Common myeloid progenitor, CD34-positive (primary cell): ENCODE data around the gene CDC42EP5. TPM values are rescaled to one million over a fixed set of nuclear protein-coding genes. Genes with fewer than 3 reads are reported as not detected.

Experiments
- CTCF ChIA-PET: fragments of 350-600 bp; sonication (Branson Sonifier 250); formaldehyde crosslinking; loops from one replicate; lab custom pipeline; 2021; ENCODE audit warnings: antibody characterized with exemption; lab: Charles Lee
- POLR2A ChIA-PET: fragments of 350-600 bp; sonication (Branson Sonifier 250); formaldehyde crosslinking; loops from one replicate; lab custom pipeline; 2021; ENCODE audit warnings: antibody characterized with exemption; lab: Charles Lee
- DNase-seq, 3 donors: peaks; one replicate each; pipeline versions ENCODE4 v3.0.0 to v3.0.0-alpha.2; 2013
- H3K27ac ChIP-seq, 2 experiments: 1 replicate in 1 of 2; 2 replicates in 1 of 2; pipeline ENCODE4 v1.7.0; 2013; ENCODE audit warnings: inconsistent platforms in 2 of 2, low read length in 2 of 2, mild to moderate bottlenecking in 2 of 2, low read depth in 1 of 2, moderate library complexity in 1 of 2; ENCODE audit not compliant: severe bottlenecking in 2 of 2, insufficient read depth in 1 of 2, poor library complexity in 1 of 2
- H3K27me3 ChIP-seq, 5 experiments: replicated peaks in 2 of 5; 1 replicate in 3 of 5; 2 replicates in 2 of 5; pipeline versions ENCODE4 v1.6.1 to v1.7.0; 2013; ENCODE audit warnings: low read length in 4 of 5, mild to moderate bottlenecking in 2 of 5, moderate library complexity in 2 of 5, inconsistent platforms in 1 of 5; ENCODE audit not compliant: insufficient read depth in 5 of 5, control insufficient read depth in 4 of 5
- H3K36me3 ChIP-seq, 4 experiments: 1 replicate in 2 of 4; 2 replicates in 2 of 4; pipeline versions ENCODE4 v1.6.1 to v1.7.0; 2013; ENCODE audit warnings: low read length in 3 of 4, control low read depth in 1 of 4, mild to moderate bottlenecking in 1 of 4; ENCODE audit not compliant: control insufficient read depth in 4 of 4, insufficient read depth in 4 of 4
- H3K4me1 ChIP-seq, 4 experiments: 1 replicate in 3 of 4; 2 replicates in 1 of 4; pipeline versions ENCODE4 v1.6.1 to v1.7.1; 2013; ENCODE audit warnings: low read length in 3 of 4, mild to moderate bottlenecking in 3 of 4, control low read depth in 1 of 4, inconsistent platforms in 1 of 4, moderate library complexity in 1 of 4; ENCODE audit not compliant: control insufficient read depth in 4 of 4, insufficient read depth in 4 of 4; ENCODE audit errors: control extremely low read depth in 1 of 4
- H3K4me3 ChIP-seq, 7 experiments: 1 replicate in 4 of 7; 2 replicates in 3 of 7; pipeline versions ENCODE4 v1.5.1 to v1.7.0; 2013; ENCODE audit warnings: mild to moderate bottlenecking in 7 of 7, low read length in 6 of 7, moderate library complexity in 6 of 7, inconsistent platforms in 2 of 7, low read depth in 2 of 7, control low read depth in 1 of 7; ENCODE audit not compliant: insufficient read depth in 4 of 7, control insufficient read depth in 1 of 7; ENCODE audit errors: extremely low read depth in 1 of 7
- H3K9me3 ChIP-seq, 5 experiments: 1 replicate in 4 of 5; 2 replicates in 1 of 5; pipeline versions ENCODE4 v1.6.1 to v1.7.1; 2013; ENCODE audit warnings: low read length in 4 of 5, mild to moderate bottlenecking in 2 of 5, inconsistent platforms in 1 of 5, low read depth in 1 of 5, moderate library complexity in 1 of 5; ENCODE audit not compliant: control insufficient read depth in 4 of 5, insufficient read depth in 2 of 5; ENCODE audit errors: control extremely low read depth in 1 of 5
- WGBS: methylation state at CpG from one replicate; pipeline ENCODE4 v1.1.5; 2013; ENCODE audit not compliant: insufficient coverage; 5-methylcytosine and 5-hydroxymethylcytosine counted together
- polyA plus RNA-seq: library from polyadenylated mRNA; unstranded; fragments of 120-200 nt; gene quantifications from one replicate; pipeline ENCODE4 v1.2.1, GENCODE V29; 2013

Gene CDC42EP5, protein sequence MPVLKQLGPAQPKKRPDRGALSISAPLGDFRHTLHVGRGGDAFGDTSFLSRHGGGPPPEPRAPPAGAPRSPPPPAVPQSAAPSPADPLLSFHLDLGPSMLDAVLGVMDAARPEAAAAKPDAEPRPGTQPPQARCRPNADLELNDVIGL
- polyA plus RNA-seq: 0.22 TPM

DNA sequence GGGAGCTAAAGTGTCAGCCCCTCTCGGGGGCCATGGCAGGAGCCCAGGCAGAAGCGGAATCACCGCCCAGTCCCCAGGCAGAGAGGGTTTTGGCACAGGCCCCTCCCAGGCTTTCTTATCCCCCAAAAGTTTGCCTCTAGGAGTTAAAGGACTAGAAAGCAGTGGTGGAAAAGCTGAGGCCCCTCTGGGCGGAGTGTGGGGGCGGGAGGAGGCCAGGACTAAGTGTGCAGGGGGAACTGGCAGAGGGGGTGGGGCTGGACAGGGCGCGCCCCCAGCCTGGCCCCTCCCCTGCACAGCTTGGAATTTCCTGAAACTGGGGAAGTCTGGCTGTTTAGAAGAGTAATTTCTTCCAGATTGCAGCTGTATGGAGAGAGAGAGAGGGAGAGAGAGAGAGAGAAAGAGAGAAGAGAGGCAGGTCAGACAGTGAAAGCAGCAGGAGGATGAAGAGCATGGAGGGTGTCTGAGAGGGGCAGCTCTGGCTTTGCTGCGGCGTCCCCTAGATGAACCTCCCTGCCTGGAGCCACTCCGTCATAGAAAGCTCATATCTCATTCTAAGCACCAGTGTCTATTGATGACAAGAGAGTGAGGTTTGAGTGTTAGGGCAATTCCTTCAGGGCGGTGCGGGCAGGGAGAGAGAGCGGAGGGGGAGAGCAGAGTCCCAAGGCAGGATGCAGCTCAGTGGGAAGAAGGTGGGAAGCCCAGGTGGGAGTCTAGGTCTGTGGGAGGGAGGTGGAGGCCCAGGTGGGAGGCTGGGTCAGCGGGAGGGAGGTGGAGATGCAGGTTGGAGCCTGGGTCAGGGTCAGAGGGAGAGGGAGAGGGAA, at the start of gene CDC42EP5:
Gene CDC42EP5, minus strand, starts transcription at position 226 of the 821 bp plus-strand sequence. CDS start 7,749 bp downstream, outside the sequence.
- WGBS: 16% methylated on average over 12 of the region's 14 CpGs
- DNase-seq: peak in 2 of 3 donors; percentile 45 to 64
- ChIA-PET POLR2A (interaction anchor here (0.6 kb wide), 1 partner anchor 1075 kb away, joined by 3 read pairs; no protein-coding TSS in a partner anchor), CTCF (interaction anchor here (0.8 to 1.3 kb wide), 2 partner anchors 157 to 201 kb away, joined by 4 read pairs; partner anchors contain the start of gene LILRB1)
- Histone ChIP-seq H3K27me3 (peaks cover 5 to 32% (median 9%) of the 10 kb centered on the region in 5 experiments), H3K4me1 (peaks cover 6 to 22% (median 18%) of the 10 kb centered on the region in 4 experiments), H3K36me3 (no peaks in the 10 kb centered on the region), H3K9me3 (no peaks in the 10 kb centered on the region), H3K4me3 (peak within 1 kb of the TSS in 4 of 7 experiments; percentile 15 to 48 (median 34)), H3K27ac (no peak within 1 kb of the TSS)

DNA sequence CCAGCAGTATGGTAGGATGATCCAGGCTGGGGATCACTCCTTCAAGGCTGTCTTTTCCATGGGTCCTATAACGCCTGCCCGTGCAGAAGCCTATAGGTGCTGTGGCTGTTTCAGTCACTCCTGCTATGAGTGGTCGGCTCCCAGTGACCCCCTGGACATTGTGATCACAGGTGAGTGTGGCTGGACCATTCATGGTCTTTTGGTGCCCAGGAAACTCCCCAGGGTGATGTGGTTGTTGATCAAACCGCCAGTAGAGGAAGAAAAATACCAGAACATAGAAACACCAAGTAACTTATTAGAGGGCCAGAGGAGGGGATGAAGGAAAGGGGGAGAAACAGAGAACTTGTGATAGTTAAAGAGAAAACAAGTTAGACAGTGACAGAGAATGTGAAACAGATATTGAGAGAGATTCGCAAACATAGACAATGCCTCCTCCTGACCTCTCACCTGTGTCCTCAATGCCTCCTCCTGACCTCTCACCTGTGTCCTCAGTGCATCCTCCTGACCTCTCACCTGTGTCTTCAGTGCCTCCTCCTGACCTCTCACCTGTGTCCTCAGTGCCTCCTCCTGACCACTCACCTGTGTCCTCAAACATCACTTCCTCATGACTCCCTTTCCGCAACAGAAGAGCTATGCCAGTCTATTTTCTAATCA, 48.9 kb upstream of the CDC42EP5 start:
- Histone ChIP-seq H3K9me3 (no peaks in the 10 kb centered on the region), H3K4me1 (peaks cover 22 to 60% (median 46%) of the 10 kb centered on the region in 4 experiments), H3K27me3 (no peaks in the 10 kb centered on the region), H3K4me3 (peak overlapping the region in 4 of 7 experiments; percentile 42 to 57 (median 49)), H3K27ac (no peak overlapping the region), H3K36me3 (no peaks in the 10 kb centered on the region)
- ChIA-PET POLR2A (no interaction called here), CTCF (no interaction called here)
- no peak for DNase-seq
- 83% methylated on average over 5 of the region's 6 CpGs for WGBS

DNA sequence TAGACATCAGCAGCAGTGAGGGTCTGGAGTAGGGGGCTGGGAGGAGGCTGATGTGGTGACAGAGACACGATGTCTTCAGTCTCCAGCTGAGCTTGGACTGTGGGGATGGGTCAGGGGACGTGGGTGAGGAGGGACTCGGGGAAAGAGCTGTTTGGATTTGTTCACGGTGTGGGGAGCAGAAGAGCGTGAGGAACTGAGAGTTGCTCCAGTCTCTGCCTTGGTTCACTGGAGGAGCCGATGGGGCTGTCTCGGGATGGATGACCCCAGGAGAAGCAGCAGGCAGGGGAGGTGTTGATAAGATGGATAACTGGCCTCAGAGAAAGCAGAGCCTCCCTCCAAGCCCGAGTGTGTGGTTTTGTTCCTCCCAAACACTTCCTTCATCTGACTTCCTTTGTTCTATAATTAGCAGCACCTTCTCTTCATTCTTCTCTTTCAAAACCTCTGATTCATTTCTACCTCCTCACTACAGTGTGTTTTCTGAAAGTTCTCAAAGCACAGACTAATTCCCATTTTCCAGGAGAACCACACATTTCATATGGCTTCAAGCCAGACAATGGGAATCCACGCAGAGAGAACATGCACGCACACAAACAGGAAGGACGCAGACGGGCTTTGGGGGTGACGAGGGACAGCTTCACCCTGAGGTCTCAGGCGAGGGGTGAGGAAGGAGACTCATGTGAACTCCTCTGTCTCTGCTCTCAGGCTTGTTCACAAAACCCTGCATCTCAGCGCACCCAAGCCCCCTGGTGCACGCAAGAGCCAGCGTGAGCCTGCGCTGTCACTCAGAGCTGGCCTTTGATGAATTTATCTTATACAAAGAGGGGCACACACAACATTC, 48.1 kb upstream of the CDC42EP5 start:
- H3K4me3 ChIP-seq: peak overlapping the region in 6 of 7 experiments; percentile 24 to 57 (median 43)
- CTCF ChIA-PET: no interaction called here
- peaks cover 22 to 60% (median 46%) of the 10 kb centered on the region in 4 experiments for H3K4me1 ChIP-seq
- 26% methylated on average over 12 of the region's 18 CpGs for WGBS
- H3K27me3 ChIP-seq: no peaks in the 10 kb centered on the region
- DNase-seq: peak; percentile 19 to 45 (median 42)
- H3K36me3 ChIP-seq: no peaks in the 10 kb centered on the region
- POLR2A ChIA-PET: interaction anchor here (0.6 kb wide), 1 partner anchor 168 kb away, joined by 3 read pairs; no protein-coding TSS in a partner anchor
- H3K9me3 ChIP-seq: no peaks in the 10 kb centered on the region
- no peak overlapping the region for H3K27ac ChIP-seq

DNA sequence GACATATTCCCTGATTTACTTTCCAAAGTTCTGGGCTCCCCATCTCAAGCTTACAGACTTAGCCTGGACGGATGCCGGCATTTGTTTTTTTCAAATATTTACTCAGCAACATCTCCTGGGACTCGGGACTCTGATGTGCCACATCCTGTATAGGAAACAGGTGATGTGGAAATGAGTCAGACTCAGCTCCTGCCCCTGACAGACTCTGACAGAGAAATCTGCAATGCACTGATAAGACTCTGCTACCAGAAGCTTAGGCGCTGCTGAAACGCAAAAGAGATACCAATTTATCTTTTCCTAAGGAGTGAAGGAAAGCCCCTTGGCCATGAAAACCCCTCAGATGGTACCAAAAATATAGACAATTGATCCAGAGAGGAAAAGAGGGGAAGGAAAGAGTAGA, 45.7 kb upstream of the CDC42EP5 start:
- ChIA-PET POLR2A (no interaction called here), CTCF (interaction anchor here (1.4 kb wide), 1 partner anchor 114 kb away, joined by 3 read pairs; no protein-coding TSS in a partner anchor)
- peak; percentile 91 to 98 (median 96) for DNase-seq
- Histone ChIP-seq H3K9me3 (no peaks in the 10 kb centered on the region), H3K4me3 (peak overlapping the region in 2 of 7 experiments; percentile 19 to 43), H3K27me3 (peaks cover 0 to 5% (median 0%) of the 10 kb centered on the region in 5 experiments), H3K36me3 (no peaks in the 10 kb centered on the region), H3K27ac (peak overlapping the region in 1 of 2 experiments; percentile 16), H3K4me1 (peaks cover 22 to 59% (median 46%) of the 10 kb centered on the region in 4 experiments)
- WGBS: 0% methylated on average over 3 of the region's 5 CpGs

DNA sequence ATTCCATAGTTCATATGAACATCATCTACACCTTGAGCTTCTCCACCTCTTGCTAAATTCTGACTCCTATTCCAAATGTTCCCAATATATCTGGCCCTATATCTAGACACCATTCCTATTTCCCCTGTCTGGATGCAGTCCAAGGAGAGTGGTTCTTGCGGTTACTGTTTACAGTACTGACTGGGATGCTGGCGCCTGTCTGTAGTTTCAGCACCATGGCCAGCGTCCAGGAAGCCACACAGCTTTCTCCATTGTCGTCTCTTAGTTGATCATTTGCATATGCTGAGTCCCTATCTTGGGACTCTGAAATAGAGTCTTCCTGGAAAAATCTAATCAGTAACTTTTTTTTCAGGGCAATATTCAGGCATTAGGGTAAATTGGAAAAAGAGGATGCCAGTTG, 44.4 kb upstream of the CDC42EP5 start:
- peak; percentile 71 to 85 (median 83) for DNase-seq
- no peak overlapping the region for H3K4me3 ChIP-seq
- CTCF ChIA-PET: no interaction called here

DNA sequence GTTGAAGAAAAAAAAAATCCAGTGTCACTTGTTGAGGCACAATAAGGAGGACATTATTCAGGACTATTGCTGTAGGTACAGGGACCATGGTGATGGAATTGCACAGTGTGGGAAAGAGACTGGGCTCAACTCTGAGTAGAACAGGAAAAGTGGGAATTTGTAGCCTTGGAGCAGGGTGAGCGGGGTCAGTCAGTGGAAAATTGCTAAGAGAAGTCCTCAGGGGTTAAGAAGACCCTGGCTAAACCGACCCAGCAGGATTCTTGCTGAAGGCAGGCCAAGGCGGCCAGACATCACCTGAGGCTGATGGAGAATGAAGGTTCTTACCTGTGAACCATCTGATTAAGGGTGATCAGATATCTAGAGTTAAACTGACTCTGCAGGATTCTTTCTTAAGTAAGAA, 42.1 kb upstream of the CDC42EP5 start:
- Histone ChIP-seq H3K4me1 (peaks cover 3 to 22% (median 15%) of the 10 kb centered on the region in 4 experiments), H3K36me3 (no peaks in the 10 kb centered on the region), H3K9me3 (no peaks in the 10 kb centered on the region), H3K27ac (no peak overlapping the region), H3K4me3 (no peak overlapping the region), H3K27me3 (peaks cover 0 to 9% (median 0%) of the 10 kb centered on the region in 5 experiments)
- no peak for DNase-seq
- CTCF ChIA-PET: interaction anchor here (0.6 kb wide), 1 partner anchor 24 kb away, joined by 4 read pairs; no protein-coding TSS in a partner anchor
- POLR2A ChIA-PET: no interaction called here
- 74% methylated on average over 3 of the region's 3 CpGs for WGBS

More for the DNA sequence above, 44.4 kb upstream of the CDC42EP5 start:
- no peaks in the 10 kb centered on the region for H3K9me3 ChIP-seq
- H3K36me3 ChIP-seq: no peaks in the 10 kb centered on the region
- 0% methylated on average over 4 of the region's 4 CpGs for WGBS
- POLR2A ChIA-PET: no interaction called here
- peaks cover 0 to 9% (median 0%) of the 10 kb centered on the region in 5 experiments for H3K27me3 ChIP-seq
- H3K27ac ChIP-seq: no peak overlapping the region
- peaks cover 20 to 45% (median 35%) of the 10 kb centered on the region in 4 experiments for H3K4me1 ChIP-seq
